ENCODE data around the gene RNF169. TPM values are rescaled to one million over a fixed set of nuclear protein-coding genes. Genes with fewer than 3 reads are reported as not detected.

The RNF169 gene
- total RNA-seq, 1 experiment from 2014 or later: 13.0 TPM

DNA sequence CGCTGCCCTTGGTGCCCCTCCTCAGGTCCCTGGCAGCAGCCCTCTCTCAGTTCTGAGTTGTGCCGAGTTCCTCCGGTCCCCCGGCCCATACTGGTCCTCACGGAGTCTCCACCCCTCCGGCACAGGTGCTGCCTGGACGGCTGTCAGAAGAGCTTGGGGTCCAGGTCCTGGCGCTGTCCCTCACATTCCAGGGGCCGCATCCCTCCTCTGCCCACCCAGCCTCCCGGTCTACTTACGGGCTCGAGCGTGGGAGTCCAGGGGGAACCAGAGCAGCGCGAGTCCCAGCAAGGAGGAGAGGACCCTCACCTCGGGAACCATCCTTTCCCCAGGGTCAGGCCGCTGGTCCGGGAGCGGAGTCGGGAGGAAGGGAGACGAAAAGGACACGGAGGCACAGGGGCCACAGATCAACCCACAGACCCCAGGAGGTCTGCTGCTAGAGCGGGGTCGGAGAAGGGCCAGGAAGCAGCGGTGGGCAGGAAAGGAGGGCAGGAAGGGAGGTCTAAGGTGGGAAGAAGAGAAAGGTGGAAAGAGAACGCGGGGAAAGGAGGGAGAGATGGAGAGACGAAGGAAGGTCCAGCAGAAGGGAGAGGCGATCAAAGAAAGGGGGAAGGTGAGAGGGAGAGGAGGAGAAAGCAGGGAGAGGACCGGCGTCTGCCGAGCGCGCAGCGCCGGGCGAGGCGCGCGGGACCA lies 17.9 kb upstream of the RNF169 start:
- Mint-ChIP-seq H3K4me1 (peaks cover 16 to 17% of the 10 kb centered on the region in 2 experiments), H3K27me3 (ENCODE audit: low read depth) (peaks cover 82% of the 10 kb centered on the region), H3K4me3 (peak overlapping the region; percentile 70 to 89), H3K36me3 (ENCODE audit: insufficient read depth in 1 of 3, low read depth in 3 of 3) (no peaks in the 10 kb centered on the region; a peak in 1 of 7 replicates), H3K27ac (no peak overlapping the region), H3K9me3 (peaks cover 0 to 2% of the 10 kb centered on the region in 2 experiments; a peak in 3 of 5 replicates)
- Histone ChIP-seq H4K20me1 (ENCODE audit: control insufficient read depth, insufficient read depth, insufficient read length) (no peaks in the 10 kb centered on the region), H4K5ac (ENCODE audit: insufficient read length, low read depth, low read length) (no peak overlapping the region), H3K79me1 (ENCODE audit: insufficient read depth, low read depth, low read length, poor library complexity, severe bottlenecking) (no peaks in the 10 kb centered on the region), H2BK120ac (ENCODE audit: low read depth, low read length, poor library complexity, severe bottlenecking) (no peak overlapping the region), H3K4ac (ENCODE audit: low read depth, low read length) (no peak overlapping the region), H3K4me1 (ENCODE audit: insufficient read depth, low read length) (no peaks in the 10 kb centered on the region), H3K27me3 (ENCODE audit: insufficient read depth, low read length) (peaks cover 37% of the 10 kb centered on the region), H2BK5ac (ENCODE audit: insufficient read length, low read length) (no peak overlapping the region), H3K23me2 (ENCODE audit: insufficient read length, low read depth, low read length, poor library complexity, severe bottlenecking) (peaks cover 6% of the 10 kb centered on the region), H2AK5ac (ENCODE audit: insufficient read length, low read length) (no peak overlapping the region), H3K4me2 (ENCODE audit: insufficient read depth, insufficient read length, low read length) (peak overlapping the region; percentile 89), H2AFZ (ENCODE audit: low read length) (no peak overlapping the region), H3T11ph (ENCODE audit: low read length) (no peak overlapping the region), H2BK12ac (ENCODE audit: insufficient read length, low read depth, low read length) (no peak overlapping the region), H3K18ac (ENCODE audit: insufficient read length, low read depth, low read length) (no peak overlapping the region), H3K23ac (ENCODE audit: insufficient read length, low read depth, low read length) (no peak overlapping the region), H3K27ac (ENCODE audit: insufficient read length, low read depth, low read length) (no peak overlapping the region), H4K8ac (replicated peaks; ENCODE audit: insufficient read length, low read depth, low read length) (no peak overlapping the region), H3K14ac (ENCODE audit: insufficient read depth, low read length) (no peak overlapping the region), H3K9ac (ENCODE audit: extremely low read depth, insufficient read length, low read length) (no peak overlapping the region), H2BK20ac (ENCODE audit: low read depth, low read length, poor library complexity, severe bottlenecking) (no peak overlapping the region), H4K91ac (ENCODE audit: insufficient read length, low read depth, low read length) (no peak overlapping the region), H3K79me2 (ENCODE audit: insufficient read depth, low read length) (no peaks in the 10 kb centered on the region), H2BK15ac (ENCODE audit: low read depth, low read length) (no peak overlapping the region; the same call in 1 of the 2 replicates), H3K56ac (ENCODE audit: insufficient read length, low read depth, low read length) (no peak overlapping the region), H3K9me3 (ENCODE audit: control insufficient read depth, low read depth, low read length) (no peaks in the 10 kb centered on the region)
- peak; percentile 45 for DNase-seq
- no peak for TF ChIP-seq CTCF (conservative IDR thresholded peaks at IDR 0.05)
- WGBS (ENCODE audit: extremely low coverage, insufficient read length, low lambda C conversion rate): no CpG with 5 or more reads among the region's 40 CpGs

Measured in H9 (cell line).